AG20443 (cell line): ENCODE results near the gene MACROD2.
"Not testable (repeated sequence)": the region's sequence is repeated elsewhere in the genome, so short reads cannot be mapped to it uniquely, and the experiment has no call there.

Experiments
- DNase-seq: peaks from one replicate; pipeline ENCODE4 v3.0.0; 2012; ENCODE audit warnings: low spot score, mixed read lengths

Gene MACROD2

GRCh38 chr20:15976047-15976736 lies 1980.9 kb downstream of the MACROD2 start:
- DNase-seq, result no peak

- DNase-seq, result no peak
Measured at GRCh38 chr20:15977026-15977425, 1981.7 kb downstream of the MACROD2 start.

GRCh38 chr20:15977758-15978157 lies 1982.4 kb downstream of the MACROD2 start:
- no peak for DNase-seq

GRCh38 chr20:15985494-15986368 lies 1990.4 kb downstream of the MACROD2 start:
- not testable (repeated sequence) for DNase-seq

- DNase-seq, result no peak
Measured at GRCh38 chr20:15986690-15987089, 1991.4 kb downstream of the MACROD2 start.

GRCh38 chr20:15991279-15991678 lies 1996.0 kb downstream of the MACROD2 start:
- DNase-seq, result no peak

GRCh38 chr20:15992564-15992963 lies 1997.2 kb downstream of the MACROD2 start:
- no peak for DNase-seq

GRCh38 chr20:16000112-16000511 lies 2004.8 kb downstream of the MACROD2 start:
- DNase-seq, result no peak

GRCh38 chr20:16001286-16001685 lies 2006.0 kb downstream of the MACROD2 start:
- DNase-seq, result no peak

- no peak for DNase-seq
Measured at GRCh38 chr20:16003310-16003709, 2008.0 kb downstream of the MACROD2 start.

- no peak for DNase-seq
Measured at GRCh38 chr20:16004108-16004854, 2009.0 kb downstream of the MACROD2 start.

- no peak for DNase-seq
Measured at GRCh38 chr20:16005021-16005914, 2010.0 kb downstream of the MACROD2 start.

- DNase-seq, result no peak
Measured at GRCh38 chr20:16005915-16006493, 2010.7 kb downstream of the MACROD2 start.

- no peak for DNase-seq
Measured at GRCh38 chr20:16007164-16007563, 2011.8 kb downstream of the MACROD2 start.

GRCh38 chr20:16007962-16008361 lies 2012.6 kb downstream of the MACROD2 start:
- no peak for DNase-seq

- no peak for DNase-seq
Measured at GRCh38 chr20:16011056-16011455, 2015.7 kb downstream of the MACROD2 start.

- DNase-seq, result no peak
Measured at GRCh38 chr20:16011519-16011918, 2016.2 kb downstream of the MACROD2 start.

- not testable (repeated sequence) for DNase-seq
Measured at GRCh38 chr20:16012934-16013333, 2017.6 kb downstream of the MACROD2 start.

GRCh38 chr20:16013631-16014030 lies 2018.3 kb downstream of the MACROD2 start:
- DNase-seq, result no peak

GRCh38 chr20:16014436-16014835 lies 2019.1 kb downstream of the MACROD2 start:
- DNase-seq, result no peak

GRCh38 chr20:16017656-16018055 lies 2022.3 kb downstream of the MACROD2 start:
- DNase-seq, result no peak
